HEK293 (cell line): ENCODE data around the gene CBR1.

ENCODE experiments used
- CTCF ChIA-PET: fragments of 350-600 bp; formaldehyde crosslinking; extraction: SDS; loops from one replicate; lab custom pipeline; 2021; ENCODE audit warnings: antibody characterized with exemption; lab: Yijun Ruan, JAX
- POLR2A ChIA-PET: fragments of 300-600 bp; formaldehyde crosslinking; extraction: SDS; loops from one replicate; lab custom pipeline; 2020; ENCODE audit warnings: antibody characterized with exemption, inconsistent platforms; lab: Yijun Ruan, JAX
- H3K27ac ChIP-seq: fragments of 200-500 bp; sonication (Bioruptor generic); 2 replicates; pipeline ENCODE4 v1.5.1; 2014; ENCODE audit warnings: low read depth, low read length, control low read depth, inconsistent platforms; ENCODE audit errors: extremely low read depth
- H3K36me3 ChIP-seq, 2 experiments: fragments of 200-500 bp in 1 of 2; sonication (Bioruptor generic) in 1 of 2; 1 replicate in 1 of 2; 2 replicates in 1 of 2; pipeline ENCODE4 v1.5.1; 2014 to 2017; ENCODE audit warnings: inconsistent platforms in 2 of 2, low read length in 2 of 2; ENCODE audit not compliant: control insufficient read depth in 2 of 2, insufficient read depth in 1 of 2
- H3K4me1 ChIP-seq: fragments of 200-500 bp; sonication (Bioruptor generic); 2 replicates; pipeline ENCODE4 v1.5.1; 2014; ENCODE audit warnings: mild to moderate bottlenecking, low read length, inconsistent platforms; ENCODE audit not compliant: control insufficient read depth, insufficient read depth
- H3K4me3 ChIP-seq: 2 replicates; pipeline ENCODE4 v1.5.1; 2011; ENCODE audit warnings: low read depth, mild to moderate bottlenecking, control low read depth, low read length, moderate library complexity
- H3K9me3 ChIP-seq: fragments of 200-500 bp; sonication (Bioruptor generic); 2 replicates; pipeline ENCODE4 v1.5.1; 2014; ENCODE audit warnings: low read depth, low read length, inconsistent platforms; ENCODE audit not compliant: control insufficient read depth, insufficient read depth
- GLI2 ChIP-seq: fragments of 450-650 bp; formaldehyde crosslinking; IDR thresholded peaks from 2 replicates; pipeline ENCODE4; 2017; ENCODE audit warnings: missing biosample characterization, missing genetic modification characterization, low read depth, borderline replicate concordance
- ZBTB44 ChIP-seq: fragments of 450-650 bp; IDR thresholded peaks from 2 replicates; pipeline ENCODE4 v1.5.1; 2018; ENCODE audit warnings: missing biosample characterization, mild to moderate bottlenecking, missing genetic modification characterization
- ZNF558 ChIP-seq: fragments of 450-650 bp; formaldehyde crosslinking; IDR thresholded peaks from 2 replicates; pipeline ENCODE4 v1.5.1; 2016; ENCODE audit warnings: missing biosample characterization, missing genetic modification characterization
- ZNF701 ChIP-seq: fragments of 450-650 bp; formaldehyde crosslinking; IDR thresholded peaks from 2 replicates; pipeline ENCODE4 v1.5.1; 2016; ENCODE audit warnings: missing biosample characterization, missing genetic modification characterization
- ZNF747 ChIP-seq: fragments of 450-650 bp; formaldehyde crosslinking; IDR thresholded peaks from 2 replicates; pipeline ENCODE4 v1.5.1; 2016; ENCODE audit warnings: missing biosample characterization, missing genetic modification characterization
- TF ChIP-seq, protein P1 (sequence below): fragments of 450-650 bp; IDR thresholded peaks from 2 replicates; pipeline ENCODE4 v1.5.1; 2018; ENCODE audit warnings: missing biosample characterization, missing genetic modification characterization

CBR1 gene

GRCh38 chr21:36120304-36120888 lies 50.6 kb downstream of the CBR1 start:
- Histone ChIP-seq H3K36me3 (no peaks in the 10 kb centered on the region), H3K4me3 (no peak overlapping the region), H3K9me3 (no peaks in the 10 kb centered on the region), H3K27ac (no peak overlapping the region)
- POLR2A ChIA-PET, result interaction anchor here (0.5 to 0.6 kb wide), 2 partner anchors 24 to 146 kb away, joined by 3 read pairs; no protein-coding TSS in a partner anchor
- CTCF ChIA-PET, result interaction anchor here (1.2 kb wide), 1 partner anchor 12 kb away, joined by 5 read pairs; no protein-coding TSS in a partner anchor
- no peak for TF ChIP-seq ZBTB44 (tag by site-specific recombination)
- no peak for TF ChIP-seq ZNF747 (tag by site-specific recombination)
- TF ChIP-seq ZNF558 (tag by site-specific recombination), result no peak
- TF ChIP-seq, protein P1, sequence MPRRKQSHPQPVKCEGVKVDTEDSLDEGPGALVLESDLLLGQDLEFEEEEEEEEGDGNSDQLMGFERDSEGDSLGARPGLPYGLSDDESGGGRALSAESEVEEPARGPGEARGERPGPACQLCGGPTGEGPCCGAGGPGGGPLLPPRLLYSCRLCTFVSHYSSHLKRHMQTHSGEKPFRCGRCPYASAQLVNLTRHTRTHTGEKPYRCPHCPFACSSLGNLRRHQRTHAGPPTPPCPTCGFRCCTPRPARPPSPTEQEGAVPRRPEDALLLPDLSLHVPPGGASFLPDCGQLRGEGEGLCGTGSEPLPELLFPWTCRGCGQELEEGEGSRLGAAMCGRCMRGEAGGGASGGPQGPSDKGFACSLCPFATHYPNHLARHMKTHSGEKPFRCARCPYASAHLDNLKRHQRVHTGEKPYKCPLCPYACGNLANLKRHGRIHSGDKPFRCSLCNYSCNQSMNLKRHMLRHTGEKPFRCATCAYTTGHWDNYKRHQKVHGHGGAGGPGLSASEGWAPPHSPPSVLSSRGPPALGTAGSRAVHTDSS (tag by site-specific recombination), result no peak
- no peak for TF ChIP-seq ZNF701 (tag by site-specific recombination)
- TF ChIP-seq GLI2, result no peak
- TF ChIP-seq, all 188 proteins: peak for 0
- no peaks in the 10 kb centered on the region for H3K4me1 ChIP-seq
